Measurements from ENCODE around the gene ST8SIA4. TPM values are rescaled to one million over a fixed set of nuclear protein-coding genes. Genes with fewer than 3 reads are reported as not detected.

ST8SIA4 gene
- total RNA-seq, 1 donor from 2014 or later = 0.42 TPM

DNA sequence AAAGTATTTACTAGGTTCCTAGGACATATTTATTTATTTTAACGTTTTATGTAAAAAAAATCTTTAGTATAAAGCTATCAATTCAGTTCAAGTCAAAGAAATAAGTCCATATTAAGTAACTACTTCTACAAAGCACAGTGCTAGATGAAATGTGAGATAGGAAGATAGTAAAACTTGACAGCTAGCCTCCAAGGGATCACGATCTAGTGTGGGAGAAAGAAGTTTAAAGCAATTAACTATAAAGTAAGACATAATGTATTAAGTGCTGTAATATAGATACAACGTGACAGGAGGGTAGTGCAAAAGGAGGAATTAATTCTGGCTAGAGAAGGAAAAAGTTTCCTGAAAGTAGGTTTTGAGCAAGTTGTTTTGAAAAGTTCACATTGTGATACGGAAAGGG, 134.9 kb downstream of the ST8SIA4 start:
- H3K27me3 Mint-ChIP-seq (ENCODE audit: low read depth) = peaks cover 2% of the 10 kb centered on the region
- H3K4me3 Mint-ChIP-seq (ENCODE audit: unreplicated experiment) = no peak overlapping the region
- TF ChIP-seq, protein P1, sequence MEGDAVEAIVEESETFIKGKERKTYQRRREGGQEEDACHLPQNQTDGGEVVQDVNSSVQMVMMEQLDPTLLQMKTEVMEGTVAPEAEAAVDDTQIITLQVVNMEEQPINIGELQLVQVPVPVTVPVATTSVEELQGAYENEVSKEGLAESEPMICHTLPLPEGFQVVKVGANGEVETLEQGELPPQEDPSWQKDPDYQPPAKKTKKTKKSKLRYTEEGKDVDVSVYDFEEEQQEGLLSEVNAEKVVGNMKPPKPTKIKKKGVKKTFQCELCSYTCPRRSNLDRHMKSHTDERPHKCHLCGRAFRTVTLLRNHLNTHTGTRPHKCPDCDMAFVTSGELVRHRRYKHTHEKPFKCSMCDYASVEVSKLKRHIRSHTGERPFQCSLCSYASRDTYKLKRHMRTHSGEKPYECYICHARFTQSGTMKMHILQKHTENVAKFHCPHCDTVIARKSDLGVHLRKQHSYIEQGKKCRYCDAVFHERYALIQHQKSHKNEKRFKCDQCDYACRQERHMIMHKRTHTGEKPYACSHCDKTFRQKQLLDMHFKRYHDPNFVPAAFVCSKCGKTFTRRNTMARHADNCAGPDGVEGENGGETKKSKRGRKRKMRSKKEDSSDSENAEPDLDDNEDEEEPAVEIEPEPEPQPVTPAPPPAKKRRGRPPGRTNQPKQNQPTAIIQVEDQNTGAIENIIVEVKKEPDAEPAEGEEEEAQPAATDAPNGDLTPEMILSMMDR (IDR thresholded peaks at IDR 0.05) = no peak
- no peak for DNase-seq (ENCODE audit: low spot score)
- no peak overlapping the region for H3K27ac Mint-ChIP-seq (ENCODE audit: unreplicated experiment)
- H3K4me1 Mint-ChIP-seq (ENCODE audit: low read depth) = no peaks in the 10 kb centered on the region
- H3K9me3 Mint-ChIP-seq (ENCODE audit: low read depth) = peaks cover 2% of the 10 kb centered on the region
- no peaks in the 10 kb centered on the region for H3K36me3 Mint-ChIP-seq (ENCODE audit: low read depth)

DNA sequence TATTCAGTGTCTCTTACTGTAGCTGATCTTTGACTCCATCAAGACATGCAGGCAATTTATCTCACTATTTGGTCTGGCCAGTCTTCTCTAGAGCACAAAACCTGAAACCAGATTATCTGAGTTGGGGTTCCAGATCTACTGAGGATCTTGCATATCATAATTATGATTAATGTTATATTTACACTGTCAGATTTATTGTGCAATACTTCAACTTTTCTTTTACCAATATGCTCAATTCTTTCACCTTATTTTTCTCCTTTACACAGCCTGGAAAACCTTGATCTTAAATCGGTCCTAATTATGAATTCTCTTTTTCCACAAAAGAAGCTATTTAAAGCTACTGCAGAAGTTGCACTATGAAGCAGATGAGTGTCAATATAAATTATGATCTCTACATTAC, 140.1 kb downstream of the ST8SIA4 start:
- Mint-ChIP-seq H3K9me3 (ENCODE audit: low read depth) (no peaks in the 10 kb centered on the region), H3K27me3 (ENCODE audit: low read depth) (no peaks in the 10 kb centered on the region), H3K36me3 (ENCODE audit: low read depth) (peaks cover 1% of the 10 kb centered on the region), H3K27ac (ENCODE audit: unreplicated experiment) (no peak overlapping the region), H3K4me3 (ENCODE audit: unreplicated experiment) (no peak overlapping the region), H3K4me1 (ENCODE audit: low read depth) (peaks cover 6% of the 10 kb centered on the region)
- DNase-seq (ENCODE audit: low spot score) = no peak
- TF ChIP-seq, protein P1 (IDR thresholded peaks at IDR 0.05) = no peak

DNA sequence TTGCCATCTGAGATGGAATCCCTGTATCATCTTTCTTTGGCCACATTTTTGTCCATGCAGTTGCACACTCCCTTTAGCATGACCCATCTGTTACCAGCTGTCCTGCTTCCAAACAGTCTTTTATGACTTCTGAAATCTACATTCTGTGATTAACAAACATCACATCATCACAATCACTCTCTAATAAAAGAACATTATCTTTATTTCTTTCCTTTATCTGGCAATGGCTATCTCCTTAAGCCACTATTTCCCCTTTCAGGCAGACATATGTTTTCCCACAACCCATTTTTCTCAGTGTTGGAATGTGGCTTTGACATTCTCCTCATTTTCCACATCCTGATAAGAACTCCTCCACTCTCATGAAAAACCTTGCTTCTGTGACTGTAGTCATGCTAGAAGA, 141.0 kb downstream of the ST8SIA4 start:
- H3K27ac Mint-ChIP-seq (ENCODE audit: unreplicated experiment) = no peak overlapping the region
- no peak for DNase-seq (ENCODE audit: low spot score)
- H3K4me3 Mint-ChIP-seq (ENCODE audit: unreplicated experiment) = no peak overlapping the region
- TF ChIP-seq, protein P1 (IDR thresholded peaks at IDR 0.05) = no peak
- H3K27me3 Mint-ChIP-seq (ENCODE audit: low read depth) = no peaks in the 10 kb centered on the region
- H3K4me1 Mint-ChIP-seq (ENCODE audit: low read depth) = peaks cover 10% of the 10 kb centered on the region
- no peaks in the 10 kb centered on the region for H3K9me3 Mint-ChIP-seq (ENCODE audit: low read depth)
- peaks cover 1% of the 10 kb centered on the region for H3K36me3 Mint-ChIP-seq (ENCODE audit: low read depth)

DNA sequence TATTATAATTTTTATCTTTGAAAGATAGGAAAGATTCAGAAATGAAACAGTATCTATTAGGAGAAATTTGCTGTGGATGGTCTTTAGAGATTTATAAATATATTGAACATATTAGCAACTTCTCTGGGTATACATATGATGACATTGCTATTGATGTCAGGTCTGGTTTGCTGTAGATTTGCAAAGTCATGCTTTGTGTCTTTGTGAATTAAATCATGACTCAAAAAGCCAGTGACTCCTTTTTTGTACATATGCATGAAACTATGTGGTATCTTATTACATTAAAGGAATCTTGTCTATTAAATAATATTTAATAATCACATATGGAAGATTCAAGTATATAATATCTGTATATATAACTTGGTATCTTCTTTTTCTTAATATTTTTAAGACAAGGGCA, 141.9 kb downstream of the ST8SIA4 start:
- Mint-ChIP-seq H3K4me1 (ENCODE audit: low read depth) (peaks cover 10% of the 10 kb centered on the region), H3K36me3 (ENCODE audit: low read depth) (peaks cover 1% of the 10 kb centered on the region), H3K4me3 (ENCODE audit: unreplicated experiment) (no peak overlapping the region), H3K27ac (ENCODE audit: unreplicated experiment) (no peak overlapping the region), H3K27me3 (ENCODE audit: low read depth) (no peaks in the 10 kb centered on the region), H3K9me3 (ENCODE audit: low read depth) (no peaks in the 10 kb centered on the region)
- TF ChIP-seq, protein P1 (IDR thresholded peaks at IDR 0.05) = no peak
- no peak for DNase-seq (ENCODE audit: low spot score)

DNA sequence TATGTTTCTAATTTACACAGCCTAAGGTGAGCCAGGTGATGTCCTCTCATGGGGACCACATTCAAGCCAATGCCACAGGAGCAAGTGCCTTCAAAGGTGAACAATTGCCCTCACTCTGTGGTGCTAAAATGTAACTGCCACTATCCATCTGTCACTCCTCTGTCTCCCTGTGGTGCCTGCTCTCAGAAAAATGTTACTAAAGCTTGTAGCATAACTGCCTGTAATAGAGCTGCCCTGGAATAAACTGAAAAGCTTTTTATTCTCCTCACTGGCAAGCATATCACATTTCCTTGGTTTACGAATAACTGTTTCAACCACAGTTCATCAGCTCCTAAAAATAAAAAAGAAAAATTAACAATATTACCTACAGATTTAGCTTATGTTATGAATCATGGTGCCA, 142.4 kb downstream of the ST8SIA4 start:
- no peak for DNase-seq (ENCODE audit: low spot score)
- H3K36me3 Mint-ChIP-seq (ENCODE audit: low read depth) = peaks cover 1% of the 10 kb centered on the region
- peaks cover 10% of the 10 kb centered on the region for H3K4me1 Mint-ChIP-seq (ENCODE audit: low read depth)
- H3K4me3 Mint-ChIP-seq (ENCODE audit: unreplicated experiment) = no peak overlapping the region
- H3K27ac Mint-ChIP-seq (ENCODE audit: unreplicated experiment) = peak overlapping the region; percentile 29
- no peaks in the 10 kb centered on the region for H3K9me3 Mint-ChIP-seq (ENCODE audit: low read depth)
- no peaks in the 10 kb centered on the region for H3K27me3 Mint-ChIP-seq (ENCODE audit: low read depth)
- TF ChIP-seq, protein P1 (IDR thresholded peaks at IDR 0.05) = no peak

Data from chondrocyte (in vitro differentiated cells).